ENCODE measurements around the gene ITGA11.

The ITGA11 gene

GRCh38 chr15:68348606-68349005, 83.4 kb downstream of the ITGA11 start:
- no peak for DNase-seq

DNA sequence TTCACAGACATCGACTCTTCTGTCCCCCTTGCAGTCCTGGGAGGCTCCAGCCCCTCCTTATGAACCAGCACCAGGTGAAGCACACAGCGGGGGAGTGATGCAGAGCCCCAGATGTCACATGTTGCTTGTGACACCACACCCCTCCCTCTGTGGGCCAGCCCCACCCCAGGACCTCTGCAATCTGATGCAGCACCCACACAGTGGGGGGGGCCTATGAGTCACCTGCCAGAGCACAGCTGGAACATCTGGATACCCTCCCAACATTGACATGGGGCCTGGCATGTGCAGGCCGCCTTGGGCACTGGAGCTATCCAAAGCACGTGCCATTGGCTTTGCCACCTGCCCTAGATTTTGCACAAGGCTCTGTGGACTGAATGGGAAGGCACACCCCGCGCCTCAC, 83.9 kb downstream of the ITGA11 start:
- DNase-seq = no peak

DNA sequence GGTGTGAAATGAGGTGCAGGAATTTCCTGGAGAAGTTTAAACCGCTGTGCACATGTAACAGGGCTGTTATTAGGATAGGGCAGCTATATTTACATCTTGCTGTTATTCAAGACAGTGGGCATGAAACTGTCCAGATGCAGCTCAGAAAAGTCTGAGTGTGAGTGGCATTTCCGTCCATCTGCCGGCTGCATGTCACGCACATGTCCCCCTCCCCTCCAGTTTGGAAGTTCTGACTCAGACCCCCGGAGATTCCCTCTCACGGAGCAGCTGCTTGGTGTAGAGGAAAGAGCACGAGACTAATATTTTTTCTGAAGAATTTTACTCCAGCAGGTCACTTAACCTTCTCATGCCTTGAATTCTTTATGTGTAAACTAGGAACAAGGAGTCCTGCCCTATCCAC, 84.6 kb downstream of the ITGA11 start:
- no peak for DNase-seq

- no peak for DNase-seq
Observed at GRCh38 chr15:68346979-68347378, 85.0 kb downstream of the ITGA11 start.

DNA sequence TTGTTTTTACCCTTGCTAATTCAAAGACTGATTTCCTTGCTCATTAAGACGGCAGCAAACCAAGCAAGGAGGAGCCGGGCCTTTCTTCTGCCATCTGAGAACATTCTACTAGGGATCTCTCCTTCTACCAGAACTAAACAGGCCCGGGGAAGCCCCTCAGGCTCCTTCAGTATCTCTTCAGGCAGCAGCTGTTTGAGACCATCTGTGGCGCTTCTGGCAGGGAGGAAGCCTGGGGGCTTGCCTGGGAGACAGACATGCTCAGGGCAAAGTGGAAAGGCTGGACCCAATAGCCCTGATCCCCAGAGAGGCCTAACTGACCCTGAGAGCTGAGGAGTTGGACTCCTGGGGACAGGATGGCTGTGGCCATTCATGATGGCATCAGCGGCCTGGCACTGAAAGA, 86.5 kb downstream of the ITGA11 start:
- DNase-seq = no peak

DNA sequence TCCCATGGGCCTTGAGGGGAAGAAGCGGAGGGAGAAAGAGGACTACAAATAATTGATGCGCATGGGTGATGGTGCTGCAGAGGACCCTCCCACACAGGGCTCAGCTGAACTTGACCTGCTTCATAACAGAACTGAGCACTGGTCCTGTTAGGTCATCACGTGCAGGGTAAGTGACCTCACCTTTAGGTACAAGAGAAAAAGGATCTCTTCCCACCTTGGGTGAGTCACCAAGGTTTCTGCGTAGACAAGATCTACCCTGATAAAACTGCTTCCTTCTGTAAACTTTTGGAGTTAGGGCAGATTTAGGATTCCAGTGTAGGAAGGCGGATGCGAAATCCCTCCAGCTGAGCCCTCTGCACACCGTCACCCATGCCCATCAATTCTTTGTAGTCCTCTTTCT, 87.4 kb downstream of the ITGA11 start:
- DNase-seq = no peak

- no peak for DNase-seq
Observed at GRCh38 chr15:68343579-68344225, 88.3 kb downstream of the ITGA11 start.

- no peak for DNase-seq
Observed at GRCh38 chr15:68341760-68342725, 89.9 kb downstream of the ITGA11 start.

DNA sequence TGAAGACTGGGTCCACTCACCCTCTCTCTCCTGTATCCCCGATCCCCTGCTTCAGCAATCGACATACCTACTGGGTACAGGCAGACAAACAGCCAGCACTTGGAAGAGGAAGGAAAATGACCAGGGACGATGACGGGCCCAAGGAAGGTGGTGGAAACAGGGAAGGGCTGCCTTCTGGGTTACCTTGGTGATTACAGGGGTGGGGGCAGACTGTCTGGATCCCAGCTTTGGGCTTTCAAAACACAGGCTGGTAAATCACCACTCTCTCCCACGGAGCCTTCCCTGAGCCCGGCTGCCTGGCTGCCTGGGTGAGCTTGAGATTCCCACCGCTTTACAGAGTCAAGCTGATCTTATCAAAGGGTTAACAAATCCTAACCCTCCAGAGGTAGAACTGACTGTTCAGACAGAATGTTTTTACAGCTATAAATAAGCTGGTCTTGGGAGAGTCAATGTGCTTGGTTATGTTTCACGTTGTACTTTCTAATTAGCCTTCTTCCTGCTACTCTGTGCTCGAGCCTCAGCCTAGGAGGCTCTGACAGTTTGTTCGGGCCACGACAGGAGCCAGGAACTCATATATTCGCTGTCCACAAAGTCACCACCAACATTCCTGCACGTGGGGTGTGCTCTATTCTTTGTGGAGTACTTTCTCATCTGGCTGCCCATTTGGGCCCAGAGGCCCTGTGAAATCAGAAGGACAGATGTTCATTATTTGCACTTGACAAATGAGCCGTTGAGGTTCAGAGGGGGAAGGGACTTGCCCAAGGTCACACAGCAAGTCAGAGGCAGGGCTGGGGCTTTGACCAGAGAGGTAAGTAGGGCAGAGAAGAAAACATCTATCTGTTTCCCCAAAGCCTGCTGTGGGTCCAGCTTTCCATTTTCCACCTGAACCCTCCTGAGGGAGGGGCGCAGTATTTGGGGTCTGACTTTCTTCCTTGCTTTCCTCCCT, 91.0 kb downstream of the ITGA11 start:
- DNase-seq = no peak

GRCh38 chr15:68339481-68339880, 92.5 kb downstream of the ITGA11 start:
- DNase-seq = no peak

- no peak for DNase-seq
Observed at GRCh38 chr15:68337826-68338225, 94.1 kb downstream of the ITGA11 start.

GRCh38 chr15:68336516-68336915, 95.4 kb downstream of the ITGA11 start:
- no peak for DNase-seq

DNA sequence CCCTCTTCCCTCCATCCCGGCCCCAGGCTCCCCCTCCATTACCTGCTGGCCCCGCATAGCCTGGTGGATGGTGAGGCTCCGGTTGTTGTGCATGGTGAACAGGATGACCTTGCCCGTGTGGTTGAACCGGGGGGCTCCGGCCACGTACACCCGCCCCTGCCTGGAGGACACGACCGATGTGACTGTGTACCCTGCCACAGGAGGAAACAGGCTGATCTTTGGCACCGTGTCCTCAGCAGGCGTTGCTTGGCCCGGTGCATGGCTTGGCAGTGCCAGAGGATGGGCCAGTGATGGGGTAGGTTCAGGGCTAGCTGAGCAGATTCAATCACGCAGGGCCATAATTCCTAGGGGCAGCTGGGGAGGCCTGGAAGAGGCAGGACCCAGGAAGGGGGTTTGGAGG, 96.3 kb downstream of the ITGA11 start:
- no peak for DNase-seq

GRCh38 chr15:68335251-68335650, 96.7 kb downstream of the ITGA11 start:
- DNase-seq = no peak

DNA sequence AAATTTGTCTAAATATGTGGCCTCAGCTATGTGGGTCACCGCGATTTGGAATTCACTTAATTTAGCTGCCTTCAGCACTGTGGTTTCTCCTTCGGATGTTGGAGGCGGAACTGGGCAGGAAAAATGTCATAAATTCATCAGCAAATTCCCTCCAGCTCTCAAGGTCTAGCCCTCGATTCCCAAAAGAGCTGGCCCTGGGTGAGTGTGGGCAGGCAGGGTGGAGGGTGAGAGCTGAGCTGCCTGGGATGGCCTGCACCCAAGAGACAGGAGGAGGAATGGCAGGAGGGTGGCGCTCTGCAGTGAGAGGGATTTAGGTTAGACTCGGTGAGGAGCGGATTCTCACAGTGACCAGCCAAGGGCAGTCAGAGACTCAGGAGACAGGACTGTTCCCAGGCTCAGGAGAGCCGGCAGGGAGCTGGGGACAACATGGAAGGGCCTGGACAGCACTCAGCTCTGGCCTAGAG, 97.3 kb downstream of the ITGA11 start:
- DNase-seq = no peak

- DNase-seq = no peak
Observed at GRCh38 chr15:68333775-68334470, 98.0 kb downstream of the ITGA11 start.

- DNase-seq = no peak
Observed at GRCh38 chr15:68332266-68332665, 99.7 kb downstream of the ITGA11 start.

DNA sequence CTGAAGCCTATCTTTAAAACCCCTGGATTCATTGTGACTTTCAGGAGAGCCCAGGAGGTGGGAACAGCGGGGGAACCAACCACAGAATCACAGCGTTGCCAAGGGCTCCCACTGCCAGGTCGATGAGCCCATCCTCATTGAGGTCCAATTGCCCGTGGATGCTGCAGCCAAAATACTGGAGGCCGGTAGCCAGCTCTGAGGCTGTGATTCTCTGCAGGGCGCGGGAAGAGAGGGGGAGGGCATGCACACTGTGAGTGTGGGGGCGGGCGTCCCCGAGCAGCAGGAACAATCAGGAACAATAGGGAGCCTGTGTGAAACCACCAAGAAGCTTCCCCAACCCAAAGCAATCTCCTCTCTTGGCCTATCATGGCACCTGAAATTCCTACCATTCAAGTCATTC, 101.1 kb downstream of the ITGA11 start:
- no peak for DNase-seq

DNA sequence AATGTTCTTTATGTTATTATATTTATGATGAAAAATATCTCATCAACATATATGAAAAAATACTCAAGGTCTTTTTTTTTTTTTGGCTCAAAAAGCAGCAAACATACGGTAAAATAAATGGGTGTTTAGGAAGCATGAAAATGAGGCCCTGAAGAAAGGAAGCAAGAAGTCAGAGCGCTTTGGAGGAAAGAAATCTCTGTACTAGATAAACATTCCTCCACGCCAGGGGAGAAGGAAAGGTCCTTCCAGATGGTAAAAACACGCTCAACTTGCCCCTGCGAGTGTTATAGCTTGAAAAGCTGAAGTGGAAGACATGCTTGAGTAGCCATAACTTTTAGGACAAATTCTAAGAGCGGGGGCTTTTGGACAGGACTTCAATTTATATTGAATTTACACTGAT, 101.5 kb downstream of the ITGA11 start:
- DNase-seq = no peak

GRCh38 chr15:68328964-68329363, 103.0 kb downstream of the ITGA11 start:
- no peak for DNase-seq

GRCh38 chr15:68328443-68328842, 103.5 kb downstream of the ITGA11 start:
- DNase-seq = peak; percentile 26

DNA sequence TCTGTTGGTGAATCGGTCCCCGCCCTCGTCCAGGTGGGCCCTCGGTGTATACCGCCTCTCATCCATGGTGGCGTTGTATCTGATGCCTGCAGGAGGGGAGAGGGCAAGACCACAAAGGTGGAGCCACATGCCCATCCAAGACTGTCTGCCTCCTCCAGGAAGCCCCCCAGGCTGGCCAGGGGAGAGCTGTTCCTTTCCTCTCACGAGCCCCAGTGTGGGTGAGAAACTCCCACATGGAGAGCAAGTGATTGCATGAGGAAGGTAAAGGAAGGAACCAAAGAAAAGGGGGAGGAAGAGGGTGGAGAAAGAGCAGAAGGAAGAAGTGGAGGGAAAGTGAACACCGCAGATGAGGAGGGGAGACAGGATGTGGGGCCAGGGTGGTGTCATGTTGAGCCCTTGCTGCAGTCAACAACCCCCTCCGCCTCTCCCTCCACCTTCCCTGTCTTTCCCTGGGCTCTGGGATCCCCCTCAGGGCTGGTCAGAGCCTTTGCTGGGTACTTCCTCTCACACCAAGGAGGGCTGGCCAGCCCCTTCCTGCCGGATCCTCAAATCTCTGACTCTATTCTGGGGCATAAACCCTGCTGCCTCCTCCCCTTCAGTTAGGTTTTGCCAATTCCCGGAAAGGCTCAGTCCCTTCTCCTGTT, 105.1 kb downstream of the ITGA11 start:
- no peak for DNase-seq
